Heart right ventricle (tissue), 16 donors: Measurements from ENCODE around the gene CTTNBP2. TPM values are rescaled to one million over a fixed set of nuclear protein-coding genes. Genes with fewer than 3 reads are reported as not detected.

Experiments
- ATAC-seq, 8 donors: fragments of 200-7000 bp; cut with Tn5 transposase; one replicate each; pipeline ENCODE4 v1.9.1; 2020; ENCODE audit warnings: mild to moderate bottlenecking in 8 of 8, moderate library complexity in 8 of 8, moderate number of reproducible peaks in 1 of 8
- DNase-seq, 2 donors: peaks; one replicate each; pipeline ENCODE4 v3.0.0-alpha.2; 2020
- H3K27ac ChIP-seq, 10 donors: fragments of 200-600 bp; sonication (generic) in 2 of 10; one replicate each; pipeline versions ENCODE4 v1.5.0 to v1.8.0; 2020 to 2022; ENCODE audit warnings: mild to moderate bottlenecking in 3 of 10
- H3K27me3 ChIP-seq, 7 donors: fragments of 200-600 bp; one replicate each; pipeline ENCODE4 v1.8.0; 2021 to 2022; ENCODE audit warnings: mild to moderate bottlenecking in 2 of 7
- H3K36me3 ChIP-seq, 9 donors: fragments of 200-600 bp; sonication (generic) in 1 of 9; one replicate each; pipeline versions ENCODE4 v1.5.0 to v1.8.0; 2020 to 2022; ENCODE audit warnings: mild to moderate bottlenecking in 2 of 9
- H3K4me1 ChIP-seq, 9 donors: fragments of 200-600 bp; sonication (generic) in 1 of 9; one replicate each; pipeline versions ENCODE4 v1.5.0 to v1.8.0; 2020 to 2022; ENCODE audit warnings: mild to moderate bottlenecking in 4 of 9
- H3K4me3 ChIP-seq, 10 donors: fragments of 200-600 bp; sonication (generic) in 2 of 10; one replicate each; pipeline versions ENCODE4 v1.5.0 to v1.8.0; 2020 to 2022; ENCODE audit warnings: mild to moderate bottlenecking in 7 of 10, moderate library complexity in 2 of 10
- H3K9me3 ChIP-seq, 11 donors: fragments of 200-600 bp in 10 of 11; sonication (generic) in 2 of 11; one replicate each; pipeline versions ENCODE4 v1.5.0 to v1.8.0; 2013 to 2022; ENCODE audit warnings: mild to moderate bottlenecking in 2 of 11, control low read depth in 1 of 11, moderate library complexity in 1 of 11
- CTCF ChIP-seq, 9 donors: fragments of 200-600 bp; sonication (generic) in 2 of 9; IDR thresholded peaks; one replicate each; pipeline versions ENCODE4 v1.5.0 to v1.8.0; 2021 to 2022; ENCODE audit warnings: antibody characterized with exemption in 9 of 9, mild to moderate bottlenecking in 5 of 9, moderate library complexity in 1 of 9
- WGBS, 2 donors: extraction: QIAGEN DNeasy Blood & Tissue Kit; methylation state at CpG; one replicate each; pipeline ENCODE4 v1.1.7; 2013; ENCODE audit warnings: inconsistent platforms in 1 of 2; 5-methylcytosine and 5-hydroxymethylcytosine counted together
- intact Hi-C, 10 donors: fragments of 100-400 bp; cut with DNase I; formaldehyde crosslinking; loops; one replicate each; pipeline versions ENCODE4 v1.11.1 to v1.14.2; 2022
- polyA plus RNA-seq, 2 donors: library from polyadenylated mRNA; stranded (reverse); fragments of 200-250 nt; gene quantifications; one replicate each; pipeline ENCODE4 v1.2.3, GENCODE V29; 2013
- total RNA-seq, 10 donors: library from RNA; stranded (reverse); fragmentation: NEBNext Ultra II Directional in 3 of 10; extraction: Animal tissue kit (Norgen Biotek cat#: 25700) in 3 of 10; gene quantifications; one replicate each; pipeline versions ENCODE4 v1.2.1 to v1.2.4, GENCODE V29; 2021 to 2023
- donor health status: Arrhythmogenic right ventricular cardiomyopathy.
- donor health status: ischemic (EF 13 %, LVEDD 7.1; RV severe dilation, severe dysfunction).
- donor health status: healthy with polysubstance abuse.
- donor health status: DM: no; HTN: yes; CAD: no.
- donor health status: DM: no; HTN: no; CAD: no.
- donor health status: ischemic (EF 25% LVEDD 6.9; RV normal size, moderate dysfunction).
- donor health status: ischemic (EF 25% LVEDD 5.7; RV mildly dilated, moderate dysfunction).
- donor health status: healthy.
- donor health status: DM: yes; HTN: yes; CAD: no.
- donor health status: Ischemic cardiomyopathy.
- donor health status: ischemic (EF 35%, LVEDD 5.7; RV mildly dilated, moderate dysfunction).
- donor health status: nonischemic (EF 11% LVEDD 7.7; RV severe dilation, severe dysfunction).
- donor health status: DM: yes; HTN: yes; CAD: no.
- donor health status: PGD.
- donor health status: ischemic (EF 29% LVEDD 5.4; RV normal size, mild dysfunction).
- donor health status: nonischemic (EF 23%, LVEDD 6.1; RV moderate dilation, normal function).

CTTNBP2 gene
- total and polyA plus RNA-seq, 12 donors: 0.41 to 2.0 (median 0.97) TPM

GRCh38 chr7:117777335-117778142 is 95.7 kb downstream of the CTTNBP2 start:
- 83 to 84% methylated on average over 3 of the region's 3 CpGs for WGBS, 2 donors
- peaks cover 0 to 6% (median 0%) of the 10 kb centered on the region in 9 donors for H3K36me3 ChIP-seq

GRCh38 chr7:117776224-117776623 is 97.0 kb downstream of the CTTNBP2 start:
- no peak overlapping the region for H3K27ac ChIP-seq
- intact Hi-C loops: no loop called here
- ATAC-seq: no peak
- DNase-seq: no peak
- no peak overlapping the region for H3K4me3 ChIP-seq
- no peaks in the 10 kb centered on the region for H3K27me3 ChIP-seq
- peaks cover 0 to 6% (median 0%) of the 10 kb centered on the region in 9 donors for H3K36me3 ChIP-seq
- no peaks in the 10 kb centered on the region for H3K9me3 ChIP-seq
- peaks cover 0 to 33% (median 4%) of the 10 kb centered on the region in 9 donors for H3K4me1 ChIP-seq
- no peak for TF ChIP-seq CTCF (IDR thresholded peaks at IDR 0.05)

More at GRCh38 chr7:117777335-117778142, 95.7 kb downstream of the CTTNBP2 start:
- Histone ChIP-seq H3K27me3 (no peaks in the 10 kb centered on the region), H3K4me3 (no peak overlapping the region), H3K4me1 (peaks cover 0 to 33% (median 4%) of the 10 kb centered on the region in 9 donors), H3K9me3 (no peaks in the 10 kb centered on the region), H3K27ac (no peak overlapping the region)
- DNase-seq: no peak
- TF ChIP-seq CTCF (IDR thresholded peaks at IDR 0.05): no peak
- intact Hi-C loops: no loop called here
- no peak for ATAC-seq

DNA sequence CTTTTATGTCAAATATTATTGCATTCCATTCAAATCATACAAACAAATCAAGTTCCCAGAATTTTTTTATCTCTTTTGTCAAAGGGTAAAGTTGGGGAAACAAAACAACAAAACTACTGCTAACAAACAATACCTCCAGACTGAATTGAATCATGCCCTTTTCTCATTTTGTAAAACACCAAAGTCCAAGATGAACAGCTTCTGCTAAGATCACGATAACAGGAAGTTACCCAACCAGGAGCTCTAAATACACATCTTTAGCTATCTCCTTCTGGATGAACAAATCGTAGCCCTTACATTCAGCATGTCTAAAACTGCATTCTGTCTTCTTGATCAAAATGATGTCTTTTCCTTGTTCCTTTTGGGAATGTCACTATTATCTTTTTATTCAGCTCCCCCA is 97.4 kb downstream of the CTTNBP2 start:
- WGBS, 2 donors: 75 to 84% methylated on average over 2 of the region's 2 CpGs
- no peak for DNase-seq
- TF ChIP-seq CTCF (IDR thresholded peaks at IDR 0.05): no peak
- Histone ChIP-seq H3K36me3 (peaks cover 0 to 6% (median 0%) of the 10 kb centered on the region in 9 donors), H3K27me3 (no peaks in the 10 kb centered on the region), H3K9me3 (no peaks in the 10 kb centered on the region), H3K4me1 (peaks cover 0 to 31% (median 4%) of the 10 kb centered on the region in 9 donors), H3K4me3 (no peak overlapping the region), H3K27ac (no peak overlapping the region)
- intact Hi-C loops: no loop called here
- ATAC-seq: no peak

GRCh38 chr7:117774943-117775342 is 98.3 kb downstream of the CTTNBP2 start:
- Histone ChIP-seq H3K9me3 (no peaks in the 10 kb centered on the region), H3K4me1 (peaks cover 0 to 30% (median 4%) of the 10 kb centered on the region in 9 donors), H3K27ac (peak overlapping the region in 3 of 10 donors; percentile 3 to 85 (median 42)), H3K27me3 (no peaks in the 10 kb centered on the region), H3K36me3 (peaks cover 0 to 6% (median 0%) of the 10 kb centered on the region in 9 donors), H3K4me3 (no peak overlapping the region)
- TF ChIP-seq CTCF (IDR thresholded peaks at IDR 0.05): no peak
- DNase-seq: no peak
- 6 to 11% methylated on average over 1 of the region's 1 CpG for WGBS, 2 donors
- no peak for ATAC-seq
- intact Hi-C loops: no loop called here
